ENCODE results near the gene SKI. TPM values are rescaled to one million over a fixed set of nuclear protein-coding genes. Genes with fewer than 3 reads are reported as not detected.
A peak's percentile ranks its signal among the peaks of the same experiment; 100 is the strongest.

SKI gene
- total RNA-seq, 1 donor from 2014 or later, result 90.0 TPM

DNA sequence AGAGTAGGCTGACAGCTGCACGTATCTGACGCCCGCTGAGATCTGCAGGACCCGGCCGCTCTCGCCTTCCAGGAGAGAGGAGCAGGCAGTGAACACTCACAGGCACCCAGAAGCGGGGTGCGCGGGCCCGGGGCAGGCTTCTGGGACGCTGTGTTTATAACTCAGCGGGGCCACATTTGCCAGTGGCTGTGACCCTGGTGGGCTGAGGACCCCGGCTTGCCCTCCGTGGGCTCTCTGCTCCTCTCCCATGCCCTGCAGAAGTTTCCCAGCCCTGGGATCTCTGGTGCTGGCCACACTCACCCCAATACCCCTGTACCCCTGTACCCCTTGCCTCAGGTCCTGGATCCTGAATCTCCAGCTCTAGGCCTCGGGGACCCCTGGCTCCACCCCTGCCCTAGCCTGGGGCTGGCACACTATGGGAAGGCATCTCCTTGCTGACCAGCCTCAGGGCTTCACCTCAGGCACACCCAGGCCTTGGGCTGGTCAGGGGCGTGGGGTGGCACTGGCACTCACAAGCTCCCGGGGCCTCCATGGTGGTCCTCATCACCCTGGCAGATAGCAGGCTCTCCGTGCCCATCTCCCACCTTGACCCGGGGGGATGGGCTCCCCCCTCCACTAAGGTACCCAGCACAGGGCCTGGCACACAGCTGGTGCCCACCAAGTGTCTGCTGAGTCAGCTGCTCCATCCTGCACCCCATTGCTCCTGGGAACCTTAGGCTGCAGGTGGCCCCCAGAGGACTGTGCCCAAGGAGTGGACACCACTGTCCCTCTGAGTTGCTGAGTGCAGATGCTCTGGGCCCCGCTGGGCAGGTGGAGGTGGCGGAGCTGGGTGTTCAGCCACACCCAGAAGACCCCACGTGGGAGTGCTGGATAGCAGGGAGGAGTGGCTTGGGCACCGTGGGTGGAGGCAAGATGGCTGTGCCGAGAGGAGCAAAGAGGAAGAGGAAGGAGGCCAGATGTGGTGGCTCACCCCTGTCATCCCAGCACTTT, 130.8 kb downstream of the SKI start:
- Histone ChIP-seq H3K27me3 (ENCODE audit: low read depth) (no peaks in the 10 kb centered on the region), H3K27ac (no peak overlapping the region), H3K4me1 (no peaks in the 10 kb centered on the region), H3K9me3 (no peaks in the 10 kb centered on the region), H3K4me3 (no peak overlapping the region), H3K36me3 (no peaks in the 10 kb centered on the region)
- TF ChIP-seq, protein P1, sequence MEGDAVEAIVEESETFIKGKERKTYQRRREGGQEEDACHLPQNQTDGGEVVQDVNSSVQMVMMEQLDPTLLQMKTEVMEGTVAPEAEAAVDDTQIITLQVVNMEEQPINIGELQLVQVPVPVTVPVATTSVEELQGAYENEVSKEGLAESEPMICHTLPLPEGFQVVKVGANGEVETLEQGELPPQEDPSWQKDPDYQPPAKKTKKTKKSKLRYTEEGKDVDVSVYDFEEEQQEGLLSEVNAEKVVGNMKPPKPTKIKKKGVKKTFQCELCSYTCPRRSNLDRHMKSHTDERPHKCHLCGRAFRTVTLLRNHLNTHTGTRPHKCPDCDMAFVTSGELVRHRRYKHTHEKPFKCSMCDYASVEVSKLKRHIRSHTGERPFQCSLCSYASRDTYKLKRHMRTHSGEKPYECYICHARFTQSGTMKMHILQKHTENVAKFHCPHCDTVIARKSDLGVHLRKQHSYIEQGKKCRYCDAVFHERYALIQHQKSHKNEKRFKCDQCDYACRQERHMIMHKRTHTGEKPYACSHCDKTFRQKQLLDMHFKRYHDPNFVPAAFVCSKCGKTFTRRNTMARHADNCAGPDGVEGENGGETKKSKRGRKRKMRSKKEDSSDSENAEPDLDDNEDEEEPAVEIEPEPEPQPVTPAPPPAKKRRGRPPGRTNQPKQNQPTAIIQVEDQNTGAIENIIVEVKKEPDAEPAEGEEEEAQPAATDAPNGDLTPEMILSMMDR (IDR thresholded peaks at IDR 0.05), result no peak
- peak; percentile 28 for DNase-seq
- intact Hi-C loops (cut with DNase I), result no loop called here
- peak in 1 of 2 donors; percentile 13 for ATAC-seq

Other genes starting within 250 kb of the SKI start
- 6.6 TPM for gene CFAP74, start 224.5 kb upstream of the SKI start, total RNA-seq
- 2.7 TPM for gene GABRD, start 209.0 kb upstream of the SKI start, total RNA-seq
- 97.6 TPM for gene PRKCZ, start 177.9 kb upstream of the SKI start, total RNA-seq
- gene FAAP20, start 33.5 kb upstream of the SKI start, total RNA-seq, result 50.9 TPM
- gene MORN1, start 163.2 kb downstream of the SKI start, total RNA-seq, result 13.4 TPM
- gene RER1, start 163.5 kb downstream of the SKI start, total RNA-seq, result 133 TPM
- gene PEX10, start 184.2 kb downstream of the SKI start, total RNA-seq, result 12.4 TPM
- 3.8 TPM for gene PLCH2, start 248.0 kb downstream of the SKI start, total RNA-seq

Data from lower lobe of right lung (tissue), 2 donors.